GM12874 (cell line): ENCODE data around the gene RHOG.

Experiments
- TF ChIP-seq, protein P1 (sequence below): IDR thresholded peaks from 2 replicates; pipeline ENCODE4 v1.5.1; 2011; ENCODE audit warnings: low read depth, mild to moderate bottlenecking, control low read depth, low read length, moderate library complexity; ENCODE audit not compliant: insufficient read depth

Gene RHOG

GRCh38 chr11:3795131-3796001, 45.4 kb downstream of the RHOG start:
- TF ChIP-seq, protein P1, sequence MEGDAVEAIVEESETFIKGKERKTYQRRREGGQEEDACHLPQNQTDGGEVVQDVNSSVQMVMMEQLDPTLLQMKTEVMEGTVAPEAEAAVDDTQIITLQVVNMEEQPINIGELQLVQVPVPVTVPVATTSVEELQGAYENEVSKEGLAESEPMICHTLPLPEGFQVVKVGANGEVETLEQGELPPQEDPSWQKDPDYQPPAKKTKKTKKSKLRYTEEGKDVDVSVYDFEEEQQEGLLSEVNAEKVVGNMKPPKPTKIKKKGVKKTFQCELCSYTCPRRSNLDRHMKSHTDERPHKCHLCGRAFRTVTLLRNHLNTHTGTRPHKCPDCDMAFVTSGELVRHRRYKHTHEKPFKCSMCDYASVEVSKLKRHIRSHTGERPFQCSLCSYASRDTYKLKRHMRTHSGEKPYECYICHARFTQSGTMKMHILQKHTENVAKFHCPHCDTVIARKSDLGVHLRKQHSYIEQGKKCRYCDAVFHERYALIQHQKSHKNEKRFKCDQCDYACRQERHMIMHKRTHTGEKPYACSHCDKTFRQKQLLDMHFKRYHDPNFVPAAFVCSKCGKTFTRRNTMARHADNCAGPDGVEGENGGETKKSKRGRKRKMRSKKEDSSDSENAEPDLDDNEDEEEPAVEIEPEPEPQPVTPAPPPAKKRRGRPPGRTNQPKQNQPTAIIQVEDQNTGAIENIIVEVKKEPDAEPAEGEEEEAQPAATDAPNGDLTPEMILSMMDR = no peak

- TF ChIP-seq, protein P1 = no peak
Observed at GRCh38 chr11:3786781-3787428, 53.9 kb downstream of the RHOG start.

DNA sequence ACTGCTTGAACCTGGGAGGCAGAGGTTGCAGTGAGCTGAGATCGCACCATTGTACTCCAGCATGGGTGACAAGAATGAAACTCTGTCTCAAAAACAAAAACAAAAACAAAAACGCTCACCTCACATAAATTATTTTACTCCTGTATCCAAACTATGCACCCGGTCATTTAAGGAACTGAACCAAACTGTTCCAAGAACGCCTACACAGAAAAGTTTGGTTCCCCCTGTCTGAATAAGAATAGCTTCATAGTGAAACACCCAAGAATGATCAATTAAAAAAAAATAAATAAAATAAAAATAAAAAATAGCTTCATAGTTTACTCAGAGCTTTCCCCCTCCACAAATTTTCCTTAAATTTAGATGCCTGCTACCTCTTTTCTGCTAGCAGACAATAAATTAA, 57.1 kb downstream of the RHOG start:
- TF ChIP-seq, protein P1 = no peak

DNA sequence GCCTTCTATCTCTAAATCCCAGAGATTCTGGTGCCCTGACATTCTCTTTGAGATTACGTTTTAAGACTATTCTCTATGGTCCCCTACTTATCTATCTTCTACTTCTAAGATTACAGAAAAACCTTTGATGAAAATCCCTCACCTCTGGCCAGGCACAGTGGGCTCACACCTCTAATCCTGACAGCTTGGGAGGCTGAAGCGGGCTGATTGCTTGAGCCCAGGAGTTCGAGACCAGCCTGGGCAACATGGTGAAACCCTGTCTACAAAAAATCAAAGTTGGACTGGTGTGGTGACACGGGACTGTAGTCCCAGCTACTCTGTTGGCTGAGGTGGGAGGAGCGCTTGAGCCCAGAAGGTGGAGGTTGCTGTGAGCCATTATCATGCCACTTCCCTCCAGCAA, 57.8 kb downstream of the RHOG start:
- TF ChIP-seq, protein P1 = no peak

GRCh38 chr11:3781423-3781822, 59.3 kb downstream of the RHOG start:
- TF ChIP-seq, protein P1 = no peak
